MCF 10A (cell line): ENCODE data around the gene GTPBP1. TPM values are rescaled to one million over a fixed set of nuclear protein-coding genes. Genes with fewer than 3 reads are reported as not detected.

Experiments
- BruUV-seq: library from RNA; stranded (reverse); fragments of 400-500 nt; replicated peaks from 2 replicates; lab custom pipeline; 2021; lab: Mats Ljungman, UMichigan
- CTCF ChIA-PET: fragments of 300-600 bp; sonication (Branson Sonifier 250); formaldehyde crosslinking; extraction: SDS; loops from one replicate; lab custom pipeline; 2021; ENCODE audit warnings: antibody characterized with exemption, inconsistent platforms; lab: Yijun Ruan, JAX
- POLR2A ChIA-PET: fragments of 300-600, 350-650 bp; sonication (Branson Sonifier 250); formaldehyde crosslinking; extraction: SDS; loops from one replicate; lab custom pipeline; 2020; ENCODE audit warnings: antibody characterized with exemption, inconsistent platforms; lab: Yijun Ruan, JAX
- DNase-seq: peaks from one replicate; pipeline ENCODE4 v3.0.0-alpha.2; 2018; ENCODE audit not compliant: unreplicated experiment
- H3K27ac Mint-ChIP-seq: one replicate; pipeline ENCODE4 v1.8.0; 2022; ENCODE audit warnings: mild to moderate bottlenecking, low read depth, mixed read lengths; ENCODE audit not compliant: unreplicated experiment
- H3K27me3 Mint-ChIP-seq: one replicate; pipeline ENCODE4 v1.8.0; 2022; ENCODE audit warnings: mixed read lengths; ENCODE audit not compliant: insufficient read depth, unreplicated experiment
- H3K36me3 Mint-ChIP-seq: one replicate; pipeline ENCODE4 v1.8.0; 2022; ENCODE audit warnings: mild to moderate bottlenecking, moderate library complexity, mixed read lengths; ENCODE audit not compliant: insufficient read depth, unreplicated experiment
- H3K4me1 Mint-ChIP-seq: one replicate; pipeline ENCODE4 v1.8.0; 2022; ENCODE audit warnings: mixed read lengths; ENCODE audit not compliant: insufficient read depth, unreplicated experiment
- H3K4me3 Mint-ChIP-seq: one replicate; pipeline ENCODE4 v1.8.0; 2022; ENCODE audit warnings: mild to moderate bottlenecking, moderate library complexity, mixed read lengths; ENCODE audit not compliant: unreplicated experiment
- H3K9me3 Mint-ChIP-seq: one replicate; pipeline ENCODE4 v1.8.0; 2022; ENCODE audit warnings: mixed read lengths; ENCODE audit not compliant: unreplicated experiment
- CTCF ChIP-seq: fragments of 200-600 bp; IDR thresholded peaks from one replicate; pipeline ENCODE4 v1.8.0; 2022; ENCODE audit warnings: antibody characterized with exemption, mild to moderate bottlenecking; ENCODE audit not compliant: unreplicated experiment
- intact Hi-C: fragments of 100-400 bp; cut with micrococcal nuclease; formaldehyde crosslinking; loops from 2 replicates; pipeline ENCODE4 v1.14.1; 2022
- total RNA-seq: library from RNA; stranded (reverse); gene quantifications from 2 replicates; pipeline ENCODE4 v1.2.3, GENCODE V29; 2022

Gene GTPBP1
- total RNA-seq, 1 experiment from 2014 or later, result 62.5 TPM

- no peak overlapping the region for H3K4me3 Mint-ChIP-seq
- no peak for DNase-seq
- TF ChIP-seq CTCF, result no peak
- peaks cover 16% of the 10 kb centered on the region for H3K4me1 Mint-ChIP-seq
- intact Hi-C loops, result no loop called here
- H3K27ac Mint-ChIP-seq, result peak overlapping the region; percentile 60
- no TSS peak for BruUV-seq
- no peaks in the 10 kb centered on the region for H3K9me3 Mint-ChIP-seq
- ChIA-PET CTCF (interaction anchor here (0.6 to 1.4 kb wide), 2 partner anchors 10 to 162 kb away, joined by 3 to 14 read pairs; no protein-coding TSS in a partner anchor), POLR2A (interaction anchor here (1.8 to 5.5 kb wide), 3 partner anchors 10 to 36 kb away, joined by 7 to 64 read pairs (median 15); partner anchors contain the start of genes GTPBP1, JOSD1 and TOMM22)
- peaks cover 26% of the 10 kb centered on the region for H3K36me3 Mint-ChIP-seq
- no peaks in the 10 kb centered on the region for H3K27me3 Mint-ChIP-seq
These were observed 11.5 kb downstream of the GTPBP1 start for GRCh38 chr22:38717244-38717643.

- H3K36me3 Mint-ChIP-seq, result peaks cover 36% of the 10 kb centered on the region
- H3K4me3 Mint-ChIP-seq, result no peak overlapping the region
- H3K9me3 Mint-ChIP-seq, result no peaks in the 10 kb centered on the region
- no TSS peak for BruUV-seq
- CTCF ChIA-PET, result interaction anchor here (0.5 to 1.4 kb wide), 2 partner anchors 11 to 221 kb away, joined by 3 to 14 read pairs; no protein-coding TSS in a partner anchor
- intact Hi-C loops, result no loop called here
- peak overlapping the region; percentile 60 for H3K27ac Mint-ChIP-seq
- POLR2A ChIA-PET, result interaction anchor here (0.7 to 5.5 kb wide), 10 partner anchors 9 to 1295 kb away, joined by 3 to 64 read pairs (median 4); partner anchors contain the start of genes GTPBP1, JOSD1 and TOMM22
- H3K4me1 Mint-ChIP-seq, result peaks cover 16% of the 10 kb centered on the region
- peak; percentile 91 for DNase-seq
- TF ChIP-seq CTCF, result peak; percentile 66
- H3K27me3 Mint-ChIP-seq, result no peaks in the 10 kb centered on the region
These were observed 12.7 kb downstream of the GTPBP1 start for GRCh38 chr22:38718414-38718813.

GRCh38 chr22:38719196-38719595, 13.5 kb downstream of the GTPBP1 start:
- no TSS peak for BruUV-seq
- H3K27me3 Mint-ChIP-seq, result no peaks in the 10 kb centered on the region
- no peaks in the 10 kb centered on the region for H3K9me3 Mint-ChIP-seq
- no peak overlapping the region for H3K4me3 Mint-ChIP-seq
- ChIA-PET CTCF (interaction anchor here (1.8 kb wide), 1 partner anchor 14 kb away, joined by 13 read pairs; no protein-coding TSS in a partner anchor), POLR2A (interaction anchor here (1.0 to 5.5 kb wide), 5 partner anchors 12 to 38 kb away, joined by 3 to 64 read pairs (median 7); partner anchors contain the start of genes GTPBP1, JOSD1 and TOMM22)
- H3K4me1 Mint-ChIP-seq, result peaks cover 16% of the 10 kb centered on the region
- no peak for TF ChIP-seq CTCF
- H3K36me3 Mint-ChIP-seq, result peaks cover 43% of the 10 kb centered on the region
- H3K27ac Mint-ChIP-seq, result no peak overlapping the region
- intact Hi-C loops, result no loop called here
- DNase-seq, result no peak

- no TSS peak for BruUV-seq
- no peaks in the 10 kb centered on the region for H3K9me3 Mint-ChIP-seq
- peaks cover 54% of the 10 kb centered on the region for H3K36me3 Mint-ChIP-seq
- H3K27me3 Mint-ChIP-seq, result no peaks in the 10 kb centered on the region
- no peak overlapping the region for H3K27ac Mint-ChIP-seq
- no peak overlapping the region for H3K4me3 Mint-ChIP-seq
- H3K4me1 Mint-ChIP-seq, result peaks cover 12% of the 10 kb centered on the region
- intact Hi-C loops, result no loop called here
- ChIA-PET POLR2A (interaction anchor here (0.6 to 5.5 kb wide), 2 partner anchors 13 to 24 kb away, joined by 3 to 64 read pairs; partner anchors contain the start of gene GTPBP1), CTCF (interaction anchor here (0.6 to 1.8 kb wide), 3 partner anchors 13 to 299 kb away, joined by 3 to 13 read pairs (median 5); no protein-coding TSS in a partner anchor)
- DNase-seq, result no peak
- TF ChIP-seq CTCF, result no peak
These were observed 14.6 kb downstream of the GTPBP1 start for GRCh38 chr22:38720350-38720749.
